Common myeloid progenitor, CD34-positive (primary cell): Measurements from ENCODE around the gene MYO10.
A peak's percentile ranks its signal among the peaks of the same experiment; 100 is the strongest.

ENCODE experiments used
- CTCF ChIA-PET: fragments of 350-600 bp; sonication (Branson Sonifier 250); formaldehyde crosslinking; loops from one replicate; lab custom pipeline; 2021; ENCODE audit warnings: antibody characterized with exemption; lab: Charles Lee
- POLR2A ChIA-PET: fragments of 350-600 bp; sonication (Branson Sonifier 250); formaldehyde crosslinking; loops from one replicate; lab custom pipeline; 2021; ENCODE audit warnings: antibody characterized with exemption; lab: Charles Lee
- DNase-seq, 3 donors: peaks; one replicate each; pipeline versions ENCODE4 v3.0.0 to v3.0.0-alpha.2; 2013
- H3K27ac ChIP-seq, 2 experiments: 1 replicate in 1 of 2; 2 replicates in 1 of 2; pipeline ENCODE4 v1.7.0; 2013; ENCODE audit warnings: inconsistent platforms in 2 of 2, low read length in 2 of 2, mild to moderate bottlenecking in 2 of 2, low read depth in 1 of 2, moderate library complexity in 1 of 2; ENCODE audit not compliant: severe bottlenecking in 2 of 2, insufficient read depth in 1 of 2, poor library complexity in 1 of 2
- H3K27me3 ChIP-seq, 5 experiments: replicated peaks in 2 of 5; 1 replicate in 3 of 5; 2 replicates in 2 of 5; pipeline versions ENCODE4 v1.6.1 to v1.7.0; 2013; ENCODE audit warnings: low read length in 4 of 5, mild to moderate bottlenecking in 2 of 5, moderate library complexity in 2 of 5, inconsistent platforms in 1 of 5; ENCODE audit not compliant: insufficient read depth in 5 of 5, control insufficient read depth in 4 of 5
- H3K36me3 ChIP-seq, 4 experiments: 1 replicate in 2 of 4; 2 replicates in 2 of 4; pipeline versions ENCODE4 v1.6.1 to v1.7.0; 2013; ENCODE audit warnings: low read length in 3 of 4, control low read depth in 1 of 4, mild to moderate bottlenecking in 1 of 4; ENCODE audit not compliant: control insufficient read depth in 4 of 4, insufficient read depth in 4 of 4
- H3K4me1 ChIP-seq, 4 experiments: 1 replicate in 3 of 4; 2 replicates in 1 of 4; pipeline versions ENCODE4 v1.6.1 to v1.7.1; 2013; ENCODE audit warnings: low read length in 3 of 4, mild to moderate bottlenecking in 3 of 4, control low read depth in 1 of 4, inconsistent platforms in 1 of 4, moderate library complexity in 1 of 4; ENCODE audit not compliant: control insufficient read depth in 4 of 4, insufficient read depth in 4 of 4; ENCODE audit errors: control extremely low read depth in 1 of 4
- H3K4me3 ChIP-seq, 7 experiments: 1 replicate in 4 of 7; 2 replicates in 3 of 7; pipeline versions ENCODE4 v1.5.1 to v1.7.0; 2013; ENCODE audit warnings: mild to moderate bottlenecking in 7 of 7, low read length in 6 of 7, moderate library complexity in 6 of 7, inconsistent platforms in 2 of 7, low read depth in 2 of 7, control low read depth in 1 of 7; ENCODE audit not compliant: insufficient read depth in 4 of 7, control insufficient read depth in 1 of 7; ENCODE audit errors: extremely low read depth in 1 of 7
- H3K9me3 ChIP-seq, 5 experiments: 1 replicate in 4 of 5; 2 replicates in 1 of 5; pipeline versions ENCODE4 v1.6.1 to v1.7.1; 2013; ENCODE audit warnings: low read length in 4 of 5, mild to moderate bottlenecking in 2 of 5, inconsistent platforms in 1 of 5, low read depth in 1 of 5, moderate library complexity in 1 of 5; ENCODE audit not compliant: control insufficient read depth in 4 of 5, insufficient read depth in 2 of 5; ENCODE audit errors: control extremely low read depth in 1 of 5
- WGBS: methylation state at CpG from one replicate; pipeline ENCODE4 v1.1.5; 2013; ENCODE audit not compliant: insufficient coverage; 5-methylcytosine and 5-hydroxymethylcytosine counted together

MYO10 gene

DNA sequence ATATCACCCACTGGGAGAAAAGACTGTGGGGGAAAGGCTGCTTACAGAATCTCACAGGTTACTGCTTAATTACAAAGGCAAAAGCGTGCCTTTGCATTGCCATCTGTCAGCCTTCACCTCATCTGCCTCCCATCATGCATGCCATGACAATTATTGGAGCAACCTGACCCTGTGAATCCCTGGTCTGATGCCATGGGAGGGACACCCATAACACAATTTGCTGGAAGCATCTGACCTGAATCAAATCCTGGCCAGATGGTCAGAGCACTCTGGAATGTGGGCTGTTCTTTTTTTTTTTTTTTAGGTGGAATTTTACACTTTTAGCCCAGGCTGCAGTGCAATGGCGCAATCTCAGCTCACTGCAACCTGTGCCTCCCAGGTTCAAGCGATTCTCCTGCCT, 307.7 kb downstream of the MYO10 start:
- no peak overlapping the region for H3K27ac ChIP-seq
- 100% methylated on average over 1 of the region's 3 CpGs for WGBS
- peaks cover 7 to 32% (median 14%) of the 10 kb centered on the region in 4 experiments for H3K4me1 ChIP-seq
- DNase-seq, result no peak
- H3K27me3 ChIP-seq, result no peaks in the 10 kb centered on the region
- ChIA-PET CTCF (interaction anchor here (1.3 to 2.7 kb wide), 2 partner anchors 11 to 39 kb away, joined by 4 to 12 read pairs; partner anchors contain the start of gene RETREG1), POLR2A (no interaction called here)
- no peak overlapping the region for H3K4me3 ChIP-seq
- H3K9me3 ChIP-seq, result no peaks in the 10 kb centered on the region
- H3K36me3 ChIP-seq, result no peaks in the 10 kb centered on the region

DNA sequence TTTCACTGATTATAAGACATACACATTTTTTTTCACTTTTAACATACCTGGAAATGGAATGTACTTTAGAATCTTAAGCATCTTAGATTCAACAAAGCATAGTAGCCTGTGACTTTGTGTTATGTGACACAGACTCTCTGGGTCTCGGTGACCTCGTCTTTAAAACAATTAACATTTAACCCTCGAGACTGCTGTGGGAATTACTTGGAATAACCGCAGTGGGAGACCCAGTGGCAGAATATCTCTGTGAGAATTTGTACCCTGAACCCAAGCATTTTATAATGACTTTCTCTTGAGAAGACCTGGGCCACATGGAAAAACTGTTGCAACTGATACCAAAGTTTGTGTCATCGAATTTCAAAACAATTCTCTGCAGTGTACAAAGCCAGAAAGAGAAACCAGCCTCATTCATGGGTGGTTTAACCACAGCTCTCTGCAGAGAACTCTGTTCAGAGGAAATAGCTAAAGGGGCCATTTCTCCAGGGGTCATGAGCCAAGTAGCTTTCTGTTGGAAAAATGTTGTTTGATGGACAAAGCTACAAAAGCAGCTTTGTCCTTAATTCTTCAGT, 309.3 kb downstream of the MYO10 start:
- no peaks in the 10 kb centered on the region for H3K36me3 ChIP-seq
- CTCF ChIA-PET, result interaction anchor here (2.7 kb wide), 1 partner anchor 9 kb away, joined by 12 read pairs; the partner anchor contains the start of gene RETREG1
- H3K27me3 ChIP-seq, result no peaks in the 10 kb centered on the region
- H3K4me3 ChIP-seq, result no peak overlapping the region
- H3K9me3 ChIP-seq, result no peaks in the 10 kb centered on the region
- POLR2A ChIA-PET, result no interaction called here
- peaks cover 7 to 32% (median 14%) of the 10 kb centered on the region in 4 experiments for H3K4me1 ChIP-seq
- no peak overlapping the region for H3K27ac ChIP-seq
- DNase-seq, result peak; percentile 13 to 74 (median 72)
- 88% methylated on average over 5 of the region's 5 CpGs for WGBS

DNA sequence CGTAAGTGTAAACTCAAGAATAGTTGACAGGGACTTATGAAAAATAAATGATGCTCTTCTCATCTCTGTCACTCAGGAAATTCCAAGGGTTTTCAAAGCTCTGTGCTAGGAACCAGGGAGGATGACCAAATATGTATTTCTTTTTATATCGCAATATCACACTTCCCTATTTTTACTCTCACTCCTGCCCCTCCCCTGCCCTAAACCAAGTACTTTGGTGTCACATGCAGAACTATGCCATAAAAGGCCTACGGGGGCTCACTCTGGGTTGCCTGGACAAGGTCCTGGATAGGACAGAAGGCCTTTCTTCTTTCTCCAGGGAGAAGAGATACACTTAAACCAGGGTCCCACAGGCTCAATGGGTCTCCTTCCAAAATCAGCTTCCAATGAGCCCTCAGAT, 311.0 kb downstream of the MYO10 start:
- H3K27me3 ChIP-seq, result no peaks in the 10 kb centered on the region
- ChIA-PET CTCF (interaction anchor here (0.8 to 1.3 kb wide), 2 partner anchors 10 to 48 kb away, joined by 3 read pairs; no protein-coding TSS in a partner anchor), POLR2A (interaction anchor here (1.0 kb wide), 1 partner anchor 9 kb away, joined by 3 read pairs; the partner anchor contains the start of gene RETREG1)
- WGBS, result 50% methylated on average over 2 of the region's 3 CpGs
- peak in 2 of 3 donors; percentile 51 to 65 for DNase-seq
- no peak overlapping the region for H3K27ac ChIP-seq
- H3K9me3 ChIP-seq, result no peaks in the 10 kb centered on the region
- H3K36me3 ChIP-seq, result no peaks in the 10 kb centered on the region
- peaks cover 7 to 30% (median 14%) of the 10 kb centered on the region in 4 experiments for H3K4me1 ChIP-seq
- no peak overlapping the region for H3K4me3 ChIP-seq

DNA sequence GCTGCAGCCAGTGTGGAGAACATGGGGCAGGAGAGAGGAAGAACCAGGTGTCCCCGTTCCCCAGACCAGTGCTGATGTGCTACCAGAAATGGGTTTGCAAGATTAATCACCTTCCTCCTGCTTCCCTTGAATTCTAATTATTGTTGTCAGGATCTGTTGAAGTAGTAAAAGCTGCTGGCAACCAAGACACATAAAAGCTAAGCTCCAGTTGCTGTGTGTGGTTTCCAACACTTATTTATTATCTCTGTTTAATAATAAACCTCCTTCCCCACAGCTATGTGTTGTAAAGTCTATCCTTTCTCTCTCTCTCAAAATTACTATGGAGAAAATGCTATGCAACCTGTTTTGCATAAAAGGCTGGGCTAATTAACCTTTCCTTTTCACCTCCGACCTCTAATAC, 317.0 kb downstream of the MYO10 start:
- H3K36me3 ChIP-seq, result no peaks in the 10 kb centered on the region
- peaks cover 5 to 25% (median 21%) of the 10 kb centered on the region in 4 experiments for H3K4me1 ChIP-seq
- H3K27me3 ChIP-seq, result peaks cover 0 to 5% (median 4%) of the 10 kb centered on the region in 5 experiments
- H3K4me3 ChIP-seq, result no peak overlapping the region
- WGBS, result no CpG with 5 or more reads among the region's 2 CpGs
- POLR2A ChIA-PET, result no interaction called here
- H3K27ac ChIP-seq, result no peak overlapping the region
- no peaks in the 10 kb centered on the region for H3K9me3 ChIP-seq
- CTCF ChIA-PET, result interaction anchor here (1.1 to 1.6 kb wide), 2 partner anchors 39 to 47 kb away, joined by 3 read pairs; no protein-coding TSS in a partner anchor
- no peak for DNase-seq

DNA sequence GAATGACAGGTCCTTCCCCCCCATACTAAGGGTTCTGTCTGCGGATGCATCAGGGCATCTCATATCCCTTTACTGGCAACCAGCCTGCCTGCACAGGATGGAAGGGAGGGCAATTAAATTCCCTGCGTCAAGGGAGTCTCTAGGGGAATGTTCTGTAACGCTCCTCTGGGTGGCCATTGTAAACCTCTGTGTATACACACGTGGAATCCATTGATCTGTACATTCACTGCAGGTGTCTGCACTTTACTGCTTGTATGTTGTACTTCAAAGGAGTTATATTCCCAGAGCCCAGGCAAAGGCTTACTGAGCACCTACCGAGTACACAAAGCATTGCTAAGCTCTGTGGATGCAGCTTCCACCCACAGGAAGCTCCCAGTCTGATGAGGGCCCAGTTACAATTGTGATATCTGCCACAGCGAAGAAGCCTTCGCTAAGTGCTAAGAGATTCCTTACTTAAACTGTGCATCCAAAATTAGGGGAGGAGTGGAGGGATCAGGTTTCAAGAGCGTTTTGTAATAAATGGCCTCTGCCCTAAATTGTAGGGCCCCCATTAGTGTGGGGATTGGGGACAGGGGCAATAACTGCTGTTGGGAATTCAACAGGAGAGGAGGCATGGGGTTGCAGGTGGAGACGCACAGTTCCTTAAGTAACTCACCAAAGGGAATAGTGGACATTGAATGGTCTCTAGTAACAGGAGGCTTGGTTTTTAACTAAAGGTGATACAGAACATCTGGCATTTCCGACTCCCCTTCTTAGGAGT, 317.8 kb downstream of the MYO10 start:
- no peak overlapping the region for H3K4me3 ChIP-seq
- POLR2A ChIA-PET, result no interaction called here
- H3K27ac ChIP-seq, result no peak overlapping the region
- CTCF ChIA-PET, result interaction anchor here (2.8 kb wide), 1 partner anchor 9 kb away, joined by 12 read pairs; no protein-coding TSS in a partner anchor
- 98% methylated on average over 10 of the region's 10 CpGs for WGBS
- DNase-seq, result peak in 2 of 3 donors; percentile 33 to 39
- H3K36me3 ChIP-seq, result no peaks in the 10 kb centered on the region
- peaks cover 5 to 25% (median 21%) of the 10 kb centered on the region in 4 experiments for H3K4me1 ChIP-seq
- no peaks in the 10 kb centered on the region for H3K9me3 ChIP-seq
- peaks cover 0 to 5% (median 4%) of the 10 kb centered on the region in 5 experiments for H3K27me3 ChIP-seq

DNA sequence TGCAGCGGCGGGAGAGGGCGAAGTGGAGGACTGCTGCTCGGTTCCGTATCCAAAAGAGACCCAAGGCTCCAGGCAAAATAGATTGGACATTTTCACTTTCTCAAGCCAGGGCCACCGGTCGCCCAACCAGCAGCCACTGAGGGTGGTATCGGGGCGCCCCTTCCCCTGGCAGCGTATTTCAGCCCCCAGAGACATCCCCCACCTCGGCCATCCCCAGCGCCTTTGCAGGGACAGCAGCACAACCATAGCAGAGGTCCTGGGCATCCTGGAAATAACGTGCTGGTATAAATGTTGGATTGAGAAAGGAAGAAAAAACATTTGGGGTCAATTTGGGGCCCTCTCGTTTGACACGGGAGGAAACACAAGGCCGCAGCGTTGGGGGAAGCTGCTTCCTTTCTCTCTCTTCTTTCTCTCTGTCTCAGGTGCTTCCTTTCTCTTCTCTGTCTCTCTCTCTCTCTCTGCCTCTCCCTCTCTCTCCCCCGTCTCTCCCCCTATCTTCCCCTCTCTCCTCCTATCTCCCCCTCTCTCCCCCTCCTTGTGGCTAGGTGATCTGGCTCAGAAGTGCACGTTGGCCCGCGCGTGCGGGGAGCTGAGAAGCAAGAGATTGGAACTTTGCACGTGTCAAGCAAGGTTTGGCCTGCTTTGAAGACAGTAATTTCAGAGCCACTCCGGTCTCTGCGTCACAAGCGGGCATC, 318.7 kb downstream of the MYO10 start:
- peaks cover 5 to 25% (median 21%) of the 10 kb centered on the region in 4 experiments for H3K4me1 ChIP-seq
- no peaks in the 10 kb centered on the region for H3K9me3 ChIP-seq
- peak; percentile 41 to 87 (median 84) for DNase-seq
- whole genome bisulfite sequencing, result 32% methylated on average over 9 of the region's 27 CpGs
- peak overlapping the region in 1 of 2 experiments; percentile 69 for H3K27ac ChIP-seq
- peaks cover 0 to 5% (median 4%) of the 10 kb centered on the region in 5 experiments for H3K27me3 ChIP-seq
- ChIA-PET CTCF (interaction anchor here (0.8 to 2.8 kb wide), 2 partner anchors 10 kb away, joined by 3 to 12 read pairs; no protein-coding TSS in a partner anchor), POLR2A (interaction anchor here (0.6 kb wide), 1 partner anchor 35 kb away, joined by 3 read pairs; no protein-coding TSS in a partner anchor)
- H3K36me3 ChIP-seq, result no peaks in the 10 kb centered on the region
- H3K4me3 ChIP-seq, result peak overlapping the region; percentile 55 to 83 (median 68)
